Trophoblast cell (in vitro differentiated cells and primary cell): ENCODE measurements around the gene GOLT1A.

Experiments used
- DNase-seq, 2 donors: peaks; one replicate each; pipeline ENCODE4 v3.0.0-alpha.2; 2016
- H2AFZ ChIP-seq: 2 replicates; pipeline ENCODE4 v1.6.1; 2013; ENCODE audit warnings: low read length, moderate library complexity, mild to moderate bottlenecking; ENCODE audit not compliant: insufficient read depth, poor library complexity
- H2AK5ac ChIP-seq: 2 replicates; pipeline ENCODE4 v1.6.1; 2013; ENCODE audit warnings: mild to moderate bottlenecking, low read length
- H2BK120ac ChIP-seq: 2 replicates; pipeline ENCODE4 v1.6.1; 2013; ENCODE audit warnings: low read length, mild to moderate bottlenecking, moderate library complexity; ENCODE audit not compliant: insufficient read depth, poor library complexity
- H2BK12ac ChIP-seq: 2 replicates; pipeline ENCODE4 v1.6.1; 2013; ENCODE audit warnings: mild to moderate bottlenecking, low read length, moderate library complexity
- H2BK5ac ChIP-seq: 2 replicates; pipeline ENCODE4 v1.6.1; 2013; ENCODE audit warnings: low read length, low read depth, moderate library complexity, mild to moderate bottlenecking; ENCODE audit not compliant: poor library complexity
- H3K14ac ChIP-seq: 2 replicates; pipeline ENCODE4 v1.6.1; 2013; ENCODE audit warnings: mild to moderate bottlenecking, low read length
- H3K18ac ChIP-seq: 2 replicates; pipeline ENCODE4 v1.6.1; 2013; ENCODE audit warnings: mild to moderate bottlenecking, low read length
- H3K23ac ChIP-seq: 2 replicates; pipeline ENCODE4 v1.6.1; 2013; ENCODE audit warnings: low read length
- H3K27ac ChIP-seq: 2 replicates; pipeline ENCODE4 v1.5.1; 2013; ENCODE audit warnings: low read depth, mild to moderate bottlenecking, inconsistent platforms, low read length, moderate library complexity
- H3K27me3 ChIP-seq: 2 replicates; pipeline ENCODE4 v1.6.1; 2013; ENCODE audit warnings: inconsistent platforms, mild to moderate bottlenecking, low read length, moderate library complexity; ENCODE audit not compliant: insufficient read depth
- H3K36me3 ChIP-seq, 2 experiments: 1 replicate in 1 of 2; 2 replicates in 1 of 2; pipeline ENCODE4 v1.6.1; 2013; ENCODE audit warnings: low read length in 2 of 2, mild to moderate bottlenecking in 2 of 2, moderate library complexity in 1 of 2; ENCODE audit not compliant: insufficient read depth in 2 of 2, control insufficient read depth in 1 of 2
- H3K4ac ChIP-seq: 2 replicates; pipeline ENCODE4 v1.6.1; 2013; ENCODE audit warnings: low read depth, mild to moderate bottlenecking, low read length, moderate library complexity
- H3K4me1 ChIP-seq, 2 experiments: 1 replicate in 1 of 2; 2 replicates in 1 of 2; pipeline ENCODE4 v1.6.1; 2013; ENCODE audit warnings: low read length in 2 of 2, mild to moderate bottlenecking in 2 of 2, moderate library complexity in 1 of 2; ENCODE audit not compliant: insufficient read depth in 2 of 2, control insufficient read depth in 1 of 2
- H3K4me2 ChIP-seq: 2 replicates; pipeline ENCODE4 v1.6.1; 2013; ENCODE audit warnings: inconsistent platforms, mild to moderate bottlenecking, low read length, moderate library complexity
- H3K4me3 ChIP-seq: 2 replicates; pipeline ENCODE4 v1.5.1; 2013; ENCODE audit warnings: mild to moderate bottlenecking, low read depth, low read length, inconsistent platforms
- H3K79me1 ChIP-seq: one replicate; pipeline ENCODE4 v1.6.1; 2013; ENCODE audit warnings: low read length
- H3K79me2 ChIP-seq: 2 replicates; pipeline ENCODE4 v1.6.1; 2013; ENCODE audit warnings: low read length, mild to moderate bottlenecking; ENCODE audit not compliant: control insufficient read depth, insufficient read depth, poor library complexity
- H3K9ac ChIP-seq: 2 replicates; pipeline ENCODE4 v1.6.1; 2013; ENCODE audit warnings: mild to moderate bottlenecking, low read length
- H3K9me3 ChIP-seq: 2 replicates; pipeline ENCODE4 v1.6.1; 2013; ENCODE audit warnings: low read depth, mild to moderate bottlenecking, control low read depth, inconsistent platforms, low read length; ENCODE audit not compliant: insufficient read depth
- H4K12ac ChIP-seq: 2 replicates; pipeline ENCODE4 v1.6.1; 2013; ENCODE audit warnings: low read depth, mild to moderate bottlenecking, low read length, moderate library complexity
- H4K8ac ChIP-seq: 2 replicates; pipeline ENCODE4 v1.6.1; 2013; ENCODE audit warnings: low read depth, mild to moderate bottlenecking, low read length, moderate library complexity
- H4K91ac ChIP-seq: one replicate; pipeline ENCODE4 v1.6.1; 2013; ENCODE audit warnings: low read depth, mild to moderate bottlenecking, low read length, moderate library complexity
- WGBS: extraction: QIAGEN DNeasy Blood & Tissue Kit; methylation state at CpG from one replicate; pipeline ENCODE4 v1.1.7; 2013; ENCODE audit warnings: missing lambda C conversion rate; ENCODE audit not compliant: insufficient read length, insufficient coverage; ENCODE audit errors: extremely low coverage; 5-methylcytosine and 5-hydroxymethylcytosine counted together

The GOLT1A gene

GRCh38 chr1:204232526-204232925, 18.7 kb upstream of the GOLT1A start:
- Histone ChIP-seq H3K23ac (no peak overlapping the region), H3K4ac (no peak overlapping the region), H4K12ac (no peak overlapping the region), H2AFZ (no peak overlapping the region), H2BK5ac (no peak overlapping the region), H3K9me3 (no peaks in the 10 kb centered on the region), H3K14ac (no peak overlapping the region), H2BK12ac (no peak overlapping the region), H3K4me3 (no peak overlapping the region), H3K27me3 (no peaks in the 10 kb centered on the region), H3K79me2 (no peaks in the 10 kb centered on the region), H3K36me3 (peaks cover 18 to 26% of the 10 kb centered on the region in 2 experiments), H4K91ac (no peak overlapping the region), H2BK120ac (no peak overlapping the region), H3K18ac (no peak overlapping the region), H3K9ac (no peak overlapping the region), H3K4me1 (no peaks in the 10 kb centered on the region), H2AK5ac (no peak overlapping the region), H3K79me1 (no peaks in the 10 kb centered on the region), H3K27ac (no peak overlapping the region), H4K8ac (no peak overlapping the region), H3K4me2 (no peak overlapping the region)
- no peak for DNase-seq

GRCh38 chr1:204230211-204230610, 16.4 kb upstream of the GOLT1A start:
- Histone ChIP-seq H4K12ac (no peak overlapping the region), H3K27me3 (no peaks in the 10 kb centered on the region), H3K27ac (no peak overlapping the region), H3K14ac (no peak overlapping the region), H2AK5ac (no peak overlapping the region), H3K18ac (no peak overlapping the region), H4K91ac (no peak overlapping the region), H3K4me1 (peaks cover 0 to 5% of the 10 kb centered on the region in 2 experiments), H3K9ac (no peak overlapping the region), H2BK120ac (no peak overlapping the region), H3K23ac (no peak overlapping the region), H3K4me3 (no peak overlapping the region), H3K4me2 (no peak overlapping the region), H4K8ac (no peak overlapping the region), H3K79me2 (no peaks in the 10 kb centered on the region), H2BK12ac (no peak overlapping the region), H3K36me3 (peaks cover 21 to 34% of the 10 kb centered on the region in 2 experiments), H3K4ac (no peak overlapping the region), H2BK5ac (no peak overlapping the region), H3K79me1 (no peaks in the 10 kb centered on the region), H2AFZ (no peak overlapping the region), H3K9me3 (no peaks in the 10 kb centered on the region)
- no peak for DNase-seq
- WGBS, result no CpG with 5 or more reads among the region's 14 CpGs

- H4K8ac ChIP-seq, result no peak overlapping the region
- H3K4me3 ChIP-seq, result no peak overlapping the region
- H3K4ac ChIP-seq, result no peak overlapping the region
- no peak overlapping the region for H3K18ac ChIP-seq
- no peak overlapping the region for H2BK120ac ChIP-seq
- DNase-seq, result no peak
- H3K14ac ChIP-seq, result no peak overlapping the region
- no peak overlapping the region for H3K23ac ChIP-seq
- no peak overlapping the region for H3K9ac ChIP-seq
- no peak overlapping the region for H4K12ac ChIP-seq
- no peak overlapping the region for H3K4me2 ChIP-seq
- no peaks in the 10 kb centered on the region for H3K9me3 ChIP-seq
- H2BK5ac ChIP-seq, result no peak overlapping the region
- peaks cover 0 to 5% of the 10 kb centered on the region in 2 experiments for H3K4me1 ChIP-seq
- H4K91ac ChIP-seq, result no peak overlapping the region
- no peak overlapping the region for H2BK12ac ChIP-seq
- H3K27ac ChIP-seq, result no peak overlapping the region
- H3K79me2 ChIP-seq, result no peaks in the 10 kb centered on the region
- H3K79me1 ChIP-seq, result no peaks in the 10 kb centered on the region
- H2AK5ac ChIP-seq, result no peak overlapping the region
- H3K27me3 ChIP-seq, result no peaks in the 10 kb centered on the region
- no CpG with 5 or more reads among the region's 13 CpGs for WGBS
- H3K36me3 ChIP-seq, result peaks cover 21 to 33% of the 10 kb centered on the region in 2 experiments
- no peak overlapping the region for H2AFZ ChIP-seq
Observed at GRCh38 chr1:204228896-204229295, 15.1 kb upstream of the GOLT1A start.

- no peak overlapping the region for H4K12ac ChIP-seq
- H3K9me3 ChIP-seq, result no peaks in the 10 kb centered on the region
- H3K79me2 ChIP-seq, result no peaks in the 10 kb centered on the region
- H3K4me1 ChIP-seq, result peaks cover 0 to 5% of the 10 kb centered on the region in 2 experiments
- no peak overlapping the region for H2BK12ac ChIP-seq
- H3K23ac ChIP-seq, result no peak overlapping the region
- no peak overlapping the region for H3K4ac ChIP-seq
- no peak overlapping the region for H2AFZ ChIP-seq
- no peak overlapping the region for H3K14ac ChIP-seq
- no peaks in the 10 kb centered on the region for H3K79me1 ChIP-seq
- no peak overlapping the region for H3K18ac ChIP-seq
- no peak for DNase-seq
- H3K27ac ChIP-seq, result no peak overlapping the region
- no peak overlapping the region for H2BK5ac ChIP-seq
- no peaks in the 10 kb centered on the region for H3K27me3 ChIP-seq
- no peak overlapping the region for H3K9ac ChIP-seq
- no CpG with 5 or more reads among the region's 20 CpGs for WGBS
- H2BK120ac ChIP-seq, result no peak overlapping the region
- no peak overlapping the region for H3K4me3 ChIP-seq
- H4K91ac ChIP-seq, result no peak overlapping the region
- H3K4me2 ChIP-seq, result no peak overlapping the region
- H4K8ac ChIP-seq, result no peak overlapping the region
- H3K36me3 ChIP-seq, result peaks cover 21 to 33% of the 10 kb centered on the region in 2 experiments
- H2AK5ac ChIP-seq, result no peak overlapping the region
Observed at GRCh38 chr1:204227996-204228785, 14.4 kb upstream of the GOLT1A start.
